ENCODE results near the gene FMN2. TPM values are rescaled to one million over a fixed set of nuclear protein-coding genes. Genes with fewer than 3 reads are reported as not detected.
"Not testable (repeated sequence)": the region's sequence is repeated elsewhere in the genome, so short reads cannot be mapped to it uniquely, and the experiment has no call there.

Gene FMN2
- polyA plus RNA-seq, 3 donors, result 0.37 to 3.0 (median 0.56) TPM

- WGBS, 3 donors, result 82 to 88% (median 88%) methylated on average over 2 of the region's 2 CpGs
- no peak overlapping the region for H3K27ac ChIP-seq (ENCODE audit: low read depth, low read length)
Observed at GRCh38 chr1:240171907-240172306, 80.2 kb downstream of the FMN2 start.

GRCh38 chr1:240173836-240174235 is 82.2 kb downstream of the FMN2 start:
- WGBS, 3 donors, result 76 to 79% (median 78%) methylated on average over 1 of the region's 1 CpG
- H3K27ac ChIP-seq (ENCODE audit: low read depth, low read length), result no peak overlapping the region

DNA sequence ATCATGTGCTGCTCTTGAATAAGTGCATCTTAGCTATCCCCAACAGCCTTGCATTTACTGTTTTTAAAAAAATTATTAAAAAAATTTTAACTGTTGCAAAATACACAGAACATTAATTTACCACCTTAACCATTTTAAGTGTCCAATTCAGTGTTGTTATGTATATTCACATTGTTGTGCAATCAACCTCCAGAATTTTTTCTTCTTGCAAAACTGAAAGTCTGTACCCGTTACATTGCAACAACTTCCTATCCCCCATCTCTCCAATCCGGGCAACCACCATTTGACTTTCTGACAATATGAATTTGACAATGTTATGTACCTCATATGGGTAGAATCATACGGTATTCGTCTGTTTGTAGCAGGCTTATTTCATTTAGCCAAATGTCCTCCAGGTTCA is 83.1 kb downstream of the FMN2 start:
- no peak overlapping the region for H3K27ac ChIP-seq (ENCODE audit: low read depth, low read length)
- 62 to 64% (median 63%) methylated on average over 4 of the region's 4 CpGs for WGBS, 3 donors

DNA sequence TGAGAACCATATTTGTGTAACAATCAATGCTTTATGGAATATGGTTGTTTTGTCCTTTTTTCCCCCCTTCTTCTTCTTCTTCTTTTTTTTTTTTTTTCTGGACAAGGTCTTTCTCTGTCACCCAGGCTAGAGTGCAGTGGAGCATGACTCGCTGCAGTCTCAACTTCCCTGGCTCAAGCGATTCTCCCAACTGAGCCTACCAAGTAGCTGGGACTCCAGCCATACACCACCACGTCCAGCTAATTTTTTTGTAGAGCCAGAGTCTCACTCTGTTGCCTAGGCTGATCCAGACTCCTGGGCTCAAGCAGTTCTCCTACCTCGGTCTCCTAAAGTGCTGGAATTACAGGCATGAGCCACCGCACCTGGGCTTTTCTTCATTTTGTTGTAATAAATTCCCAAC is 86.7 kb downstream of the FMN2 start:
- 81 to 86% (median 84%) methylated on average over 5 of the region's 5 CpGs for WGBS, 3 donors
- H3K27ac ChIP-seq (ENCODE audit: low read depth, low read length), result no peak overlapping the region

DNA sequence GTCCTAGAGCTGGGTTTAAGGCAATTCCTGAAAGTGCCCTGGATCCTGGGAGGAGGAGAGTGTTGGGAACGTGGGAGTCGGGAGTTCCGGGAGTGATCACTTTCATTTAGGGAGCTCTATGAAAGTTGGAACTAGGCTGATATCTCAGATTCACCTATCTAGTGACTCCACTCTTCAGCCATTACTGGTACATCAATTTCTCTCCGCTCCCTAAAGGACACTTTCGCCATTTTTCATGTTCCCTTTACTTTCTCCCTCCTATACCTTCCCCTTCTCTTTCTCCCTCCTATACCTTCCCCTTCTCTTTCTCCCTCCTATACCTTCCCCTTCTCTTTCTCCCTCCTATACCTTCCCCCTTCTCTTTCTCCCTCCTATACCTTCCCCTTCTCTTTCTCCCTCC is 93.0 kb downstream of the FMN2 start:
- WGBS, 3 donors, result 68 to 85% (median 81%) methylated on average over 5 of the region's 5 CpGs
- not testable (repeated sequence) for H3K27ac ChIP-seq (ENCODE audit: low read depth, low read length)

- H3K27ac ChIP-seq (ENCODE audit: low read depth, low read length), result no peak overlapping the region
- 67 to 78% (median 74%) methylated on average over 4 of the region's 4 CpGs for WGBS, 3 donors
Observed at GRCh38 chr1:240188139-240188538, 96.5 kb downstream of the FMN2 start.

GRCh38 chr1:240189386-240189989 is 97.8 kb downstream of the FMN2 start:
- no peak overlapping the region for H3K27ac ChIP-seq (ENCODE audit: low read depth, low read length)
- 28 to 34% (median 31%) methylated on average over 6 of the region's 6 CpGs for WGBS, 3 donors

GRCh38 chr1:240190881-240191401 is 99.3 kb downstream of the FMN2 start:
- 7 to 22% (median 15%) methylated on average over 6 of the region's 6 CpGs for WGBS, 3 donors
- H3K27ac ChIP-seq (ENCODE audit: low read depth, low read length), result no peak overlapping the region

DNA sequence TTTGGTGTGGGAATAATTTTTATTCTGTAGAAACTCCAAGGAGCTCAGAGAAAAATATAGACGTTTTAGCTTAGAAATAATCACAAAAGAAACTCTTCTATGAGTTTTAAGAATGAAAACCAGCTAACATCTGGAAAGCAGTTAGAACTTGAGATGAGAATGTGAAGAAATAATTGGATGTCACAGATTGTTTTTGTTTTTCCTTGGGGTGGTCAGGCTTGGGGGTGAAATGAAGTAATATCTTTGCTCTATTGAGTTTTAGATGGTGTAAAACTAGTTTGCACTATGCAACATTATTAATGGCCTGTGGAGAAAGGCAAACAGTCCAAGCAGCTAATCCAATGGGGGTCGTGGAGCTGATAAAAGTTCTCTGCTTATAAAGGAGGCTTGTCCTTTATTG is 101.2 kb downstream of the FMN2 start:
- H3K27ac ChIP-seq (ENCODE audit: low read depth, low read length), result no peak overlapping the region
- 27 to 60% (median 56%) methylated on average over 2 of the region's 2 CpGs for whole genome bisulfite sequencing, 3 donors

DNA sequence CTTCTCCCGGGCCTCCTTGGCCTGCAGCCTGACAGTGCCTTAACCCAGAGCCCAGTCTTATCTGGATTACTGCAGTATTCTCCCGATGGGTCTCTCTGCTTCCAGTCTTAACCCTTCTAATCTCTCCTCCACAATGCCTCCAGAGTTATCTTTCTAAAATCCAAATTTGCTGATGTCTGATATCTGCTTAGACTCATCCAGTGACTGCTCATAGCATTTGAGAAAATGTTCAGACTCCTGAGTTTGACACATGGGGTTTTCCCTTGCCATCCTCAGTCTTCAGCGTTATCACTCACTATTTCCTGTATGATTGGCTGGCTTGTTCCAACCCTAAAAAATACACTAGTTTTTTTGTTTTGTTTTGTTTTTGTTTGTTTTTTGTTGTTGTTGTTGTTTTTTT is 102.0 kb downstream of the FMN2 start:
- no peak overlapping the region for H3K27ac ChIP-seq (ENCODE audit: low read depth, low read length)
- WGBS, 3 donors, result 54 to 62% (median 56%) methylated on average over 3 of the region's 3 CpGs

GRCh38 chr1:240194120-240194519 is 102.4 kb downstream of the FMN2 start:
- WGBS, 3 donors, result 68 to 83% (median 72%) methylated on average over 2 of the region's 2 CpGs
- no peak overlapping the region for H3K27ac ChIP-seq (ENCODE audit: low read depth, low read length)

DNA sequence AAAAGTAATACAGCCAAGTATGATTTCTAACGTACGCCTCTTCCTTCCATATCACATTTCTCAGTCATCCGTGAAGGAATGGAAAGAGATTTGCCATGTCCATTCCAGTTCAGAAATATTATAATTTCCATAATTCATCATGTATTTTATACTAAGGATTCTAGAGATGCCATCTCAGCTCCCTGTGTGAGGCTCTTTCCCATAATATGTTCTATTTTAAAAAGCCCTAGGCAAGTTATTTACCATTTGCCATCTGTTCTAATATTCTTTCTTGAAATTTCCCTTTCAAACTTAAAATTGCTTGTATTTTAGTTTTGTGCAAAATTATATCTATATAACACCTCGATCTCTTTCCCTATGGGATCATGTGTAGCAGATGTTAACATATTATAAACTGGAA is 106.7 kb downstream of the FMN2 start:
- no peak overlapping the region for H3K27ac ChIP-seq (ENCODE audit: low read depth, low read length)
- WGBS, 3 donors, result 84 to 92% (median 88%) methylated on average over 4 of the region's 4 CpGs

- H3K27ac ChIP-seq (ENCODE audit: low read depth, low read length), result no peak overlapping the region
- WGBS, 3 donors, result 49 to 57% (median 54%) methylated on average over 9 of the region's 9 CpGs
Observed at GRCh38 chr1:240199758-240200645, 108.3 kb downstream of the FMN2 start.

GRCh38 chr1:240201931-240202330 is 110.2 kb downstream of the FMN2 start:
- H3K27ac ChIP-seq (ENCODE audit: low read depth, low read length), result no peak overlapping the region
- 80 to 92% (median 86%) methylated on average over 4 of the region's 4 CpGs for WGBS, 3 donors

- 88 to 93% (median 90%) methylated on average over 12 to 18 of the region's 18 CpGs for WGBS, 3 donors
- H3K27ac ChIP-seq (ENCODE audit: low read depth, low read length), result no peak overlapping the region
Observed at GRCh38 chr1:240207073-240207709, 115.5 kb downstream of the FMN2 start.

- H3K27ac ChIP-seq (ENCODE audit: low read depth, low read length), result no peak overlapping the region
- WGBS, 3 donors, result 67 to 77% (median 76%) methylated on average over 4 of the region's 4 CpGs
Observed at GRCh38 chr1:240210026-240210425, 118.3 kb downstream of the FMN2 start.

DNA sequence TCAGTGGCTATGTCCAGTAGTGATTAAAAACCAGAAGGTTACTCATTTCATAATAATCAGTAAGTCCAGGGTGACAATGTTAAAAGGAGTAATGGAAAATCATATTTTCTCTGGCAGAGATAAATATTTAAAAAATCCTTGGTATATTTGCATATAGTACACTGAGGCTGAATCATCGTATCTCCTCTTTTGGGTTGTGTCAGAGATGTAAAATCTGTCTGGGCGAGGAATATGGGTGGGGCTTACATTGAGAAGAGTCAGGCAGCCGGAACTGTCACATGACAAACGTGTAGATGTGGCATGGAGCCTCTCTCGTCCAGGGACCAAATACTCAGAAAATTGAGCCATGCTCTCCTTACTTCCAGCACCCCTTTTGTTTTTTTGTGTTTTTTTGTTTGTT is 120.9 kb downstream of the FMN2 start:
- WGBS, 3 donors, result 66 to 76% (median 75%) methylated on average over 5 of the region's 5 CpGs
- no peak overlapping the region for H3K27ac ChIP-seq (ENCODE audit: low read depth, low read length)

DNA sequence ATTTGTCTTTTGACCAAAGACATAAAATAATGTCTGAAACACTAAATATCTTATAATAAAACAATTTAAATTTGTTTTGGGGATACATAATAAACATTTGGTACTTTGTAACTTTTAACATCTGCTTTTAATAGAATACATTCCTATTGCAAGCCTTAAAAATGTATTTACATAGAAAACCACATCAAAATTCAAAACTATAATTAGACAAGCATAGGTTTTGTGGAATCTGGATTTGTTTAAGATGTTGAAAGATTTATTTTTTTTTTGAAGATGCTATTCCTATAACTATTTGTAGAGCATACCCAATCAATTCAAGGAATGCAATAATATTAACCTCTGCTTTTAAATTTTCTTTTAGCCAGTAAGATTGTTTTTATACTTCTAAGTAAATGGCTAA is 125.7 kb downstream of the FMN2 start:
- H3K27ac ChIP-seq (ENCODE audit: low read depth, low read length), result no peak overlapping the region

GRCh38 chr1:240219104-240219503 is 127.4 kb downstream of the FMN2 start:
- 58 to 67% (median 67%) methylated on average over 6 of the region's 6 CpGs for WGBS, 3 donors
- H3K27ac ChIP-seq (ENCODE audit: low read depth, low read length), result no peak overlapping the region
